Measurements from ENCODE around the gene TOX2.

TOX2 gene

DNA sequence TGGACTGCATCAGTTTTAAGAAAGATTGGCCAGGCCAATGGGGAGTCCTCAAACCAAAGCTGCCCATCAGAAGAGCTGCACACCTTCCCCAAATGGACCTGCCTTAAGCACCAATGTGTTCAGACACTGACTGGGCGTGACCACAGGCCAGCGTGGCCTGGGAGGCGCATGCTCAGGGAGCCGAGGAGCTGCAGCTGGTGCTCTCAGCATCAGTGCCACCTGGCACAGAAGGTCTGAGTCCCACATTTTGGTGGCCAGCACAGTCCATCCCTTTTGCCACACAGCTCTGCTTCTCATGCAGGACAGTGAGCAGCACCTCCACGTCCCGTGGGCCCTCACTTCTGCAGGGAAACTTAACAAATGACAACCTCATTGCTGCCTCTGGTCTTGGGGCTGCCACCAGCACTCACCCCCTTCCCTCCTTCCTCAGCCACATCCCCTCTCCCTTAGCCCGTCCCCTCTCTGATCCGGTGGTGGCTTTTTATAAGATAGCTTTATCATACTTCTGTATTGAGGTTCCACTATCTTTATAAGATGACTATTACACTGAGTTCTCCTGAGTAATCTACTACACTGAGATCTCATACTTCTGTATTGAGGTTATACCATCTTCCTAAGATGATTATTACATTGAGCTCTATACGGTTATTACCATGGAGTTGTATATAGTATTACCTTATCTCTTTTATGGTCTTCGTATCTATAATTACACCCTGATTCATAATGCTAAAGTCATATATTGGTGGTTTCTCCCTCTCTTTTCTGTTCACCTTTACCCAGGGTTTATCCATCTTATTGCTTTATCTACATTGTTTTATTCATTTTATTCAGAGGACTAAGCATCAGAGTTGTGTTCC lies 109.1 kb downstream of the TOX2 start:
- no peak for DNase-seq

DNA sequence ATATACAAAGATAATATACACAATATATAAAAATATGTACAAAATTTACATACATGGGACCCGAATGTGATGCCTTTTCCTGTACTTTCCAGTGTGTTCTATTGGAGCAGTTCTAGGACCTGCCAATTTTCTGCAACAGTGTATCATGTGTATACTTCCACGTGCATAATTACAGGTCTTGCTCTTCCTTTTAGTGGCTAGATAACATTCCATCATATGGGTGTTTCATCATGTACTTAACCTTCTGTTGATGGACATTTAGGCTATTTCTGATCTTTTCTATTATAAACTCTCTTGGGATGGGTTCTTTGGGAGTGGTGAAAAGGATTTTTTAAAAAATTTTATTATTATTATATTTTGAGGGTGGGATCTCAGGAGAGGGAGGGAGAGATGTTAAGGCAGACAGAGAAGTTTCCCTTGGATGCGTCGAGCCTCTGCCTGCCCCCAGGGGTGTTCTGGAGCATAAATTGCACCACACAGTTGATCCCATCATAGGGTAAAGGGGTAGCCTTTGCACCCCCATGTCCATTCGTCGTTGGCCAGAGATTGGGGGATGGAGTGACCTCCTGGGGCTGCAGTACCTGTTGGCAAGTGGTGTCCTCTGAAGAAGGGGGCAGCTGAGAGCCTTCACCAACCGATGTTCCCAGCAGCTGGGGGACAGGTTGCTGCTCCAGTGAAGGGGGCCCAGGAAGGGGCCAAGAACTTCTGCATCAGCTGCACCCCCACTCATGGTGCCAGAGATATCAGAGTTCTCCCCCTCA lies 110.3 kb downstream of the TOX2 start:
- no peak for DNase-seq

DNA sequence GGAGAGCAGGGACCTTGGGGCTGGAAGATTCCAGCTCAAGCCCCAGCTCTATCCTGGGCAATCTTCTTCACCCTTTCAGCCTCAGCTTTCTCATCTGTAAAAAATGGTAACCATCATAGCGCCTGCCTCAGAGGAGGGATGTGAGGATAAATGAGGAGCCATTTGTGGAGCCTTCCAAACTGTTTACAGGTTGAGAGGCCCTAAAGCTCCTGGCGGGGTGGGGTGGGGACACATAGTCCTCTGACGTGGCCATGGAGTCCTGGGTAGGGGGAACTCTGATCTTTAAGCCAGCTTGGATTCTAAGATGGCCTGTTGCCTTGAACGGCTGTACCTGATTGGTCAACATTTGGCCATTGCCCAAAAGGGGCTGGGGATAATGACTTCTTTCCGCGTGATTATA lies 111.1 kb downstream of the TOX2 start:
- DNase-seq, result no peak

DNA sequence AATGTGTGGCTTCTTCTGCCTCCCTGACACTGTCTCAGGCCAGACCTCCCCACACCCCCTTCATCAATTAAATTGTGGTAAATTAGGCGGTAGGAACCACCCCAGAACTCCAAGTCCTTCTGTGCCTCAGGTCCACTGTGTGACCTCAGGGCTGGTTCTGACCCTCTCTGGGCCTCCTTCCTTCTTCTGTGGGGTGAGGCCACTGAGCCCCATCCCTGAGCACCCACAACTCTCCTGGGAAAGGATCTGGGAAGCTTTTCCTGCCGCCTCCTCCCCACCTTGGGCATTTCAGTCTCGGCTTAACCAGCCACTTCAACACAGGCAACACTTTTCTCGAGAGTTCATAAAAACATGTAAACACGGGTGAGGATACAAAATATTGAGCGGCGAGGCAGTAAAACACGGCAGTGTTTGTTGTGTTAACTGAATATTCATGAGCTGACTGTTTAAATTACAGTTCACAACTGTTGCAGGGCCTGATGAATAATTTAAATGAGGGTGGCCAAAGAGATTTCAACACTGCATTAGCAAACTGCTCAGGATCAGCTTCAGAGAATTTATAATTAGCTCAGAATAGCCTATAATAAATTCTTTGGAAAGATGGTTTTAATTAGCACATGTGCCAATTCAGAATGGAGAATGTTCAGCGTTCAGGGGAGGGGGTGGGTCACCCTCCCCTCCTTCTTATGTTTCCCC lies 112.1 kb downstream of the TOX2 start:
- no peak for DNase-seq

DNA sequence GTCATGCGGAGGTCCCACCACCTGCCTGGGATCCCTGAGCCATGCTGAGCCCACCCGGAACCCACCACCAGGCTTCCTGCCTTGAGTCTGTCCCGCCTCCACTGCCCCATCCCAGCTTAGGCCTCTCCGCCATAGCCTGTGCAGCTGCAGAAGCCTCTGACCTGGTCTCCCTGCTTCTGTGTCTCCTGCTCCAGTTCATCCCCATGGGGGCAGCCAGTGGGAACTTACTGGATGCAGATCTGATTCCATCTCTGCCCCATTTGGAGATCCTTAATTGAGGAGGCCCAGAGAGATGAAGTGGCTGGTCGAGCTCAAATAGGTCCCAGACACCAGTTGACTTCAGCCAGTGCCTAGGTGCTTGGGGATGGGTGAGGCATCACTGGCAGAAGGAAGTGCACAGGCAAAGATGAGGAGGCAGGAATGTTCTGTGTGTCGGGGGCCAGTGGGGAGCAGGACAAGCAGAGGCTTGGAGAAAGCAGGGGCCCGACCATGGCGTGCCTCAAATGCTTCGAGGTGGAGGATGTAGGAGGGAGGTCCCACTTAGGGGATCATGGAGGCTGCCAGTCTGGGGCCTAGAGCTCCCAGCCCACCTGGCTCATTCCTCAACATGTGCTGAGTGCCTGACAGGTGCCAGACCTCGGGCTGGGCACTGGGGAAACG lies 112.8 kb downstream of the TOX2 start:
- DNase-seq, result no peak

DNA sequence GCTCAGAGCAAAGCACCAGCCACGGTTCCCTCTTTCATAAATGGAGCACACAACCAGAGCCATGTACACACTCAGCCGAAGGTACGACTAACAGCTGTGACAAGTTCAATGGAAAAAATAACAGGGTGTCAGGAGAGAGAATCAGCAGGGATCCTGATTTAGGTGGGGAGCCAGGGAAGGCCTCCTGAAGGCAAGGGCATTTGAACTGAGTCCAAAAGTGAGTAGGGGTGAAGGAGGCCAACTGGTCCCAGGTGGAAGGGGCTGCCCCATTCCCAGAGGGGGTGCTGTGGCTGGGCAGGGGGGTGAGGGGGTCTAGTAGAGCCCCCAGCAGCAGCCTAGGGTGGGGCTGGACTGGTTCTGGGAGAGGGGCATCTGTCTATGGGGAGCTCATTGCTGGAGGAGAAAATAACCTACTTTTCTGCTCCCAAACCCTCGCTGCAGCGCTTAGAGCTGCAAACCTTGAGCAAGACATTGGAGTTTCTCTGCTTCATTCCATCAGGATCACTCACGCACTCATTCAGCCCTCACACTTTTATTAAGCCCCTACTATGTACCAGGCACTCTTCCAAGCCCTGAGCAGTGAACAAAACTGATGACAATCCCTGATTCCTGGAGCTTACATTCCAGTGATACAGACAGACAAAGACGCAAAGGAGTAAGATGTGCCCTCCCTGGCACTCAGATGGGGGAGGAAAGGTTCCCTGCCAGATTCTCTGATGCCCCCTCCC lies 113.5 kb downstream of the TOX2 start:
- no peak for DNase-seq

DNA sequence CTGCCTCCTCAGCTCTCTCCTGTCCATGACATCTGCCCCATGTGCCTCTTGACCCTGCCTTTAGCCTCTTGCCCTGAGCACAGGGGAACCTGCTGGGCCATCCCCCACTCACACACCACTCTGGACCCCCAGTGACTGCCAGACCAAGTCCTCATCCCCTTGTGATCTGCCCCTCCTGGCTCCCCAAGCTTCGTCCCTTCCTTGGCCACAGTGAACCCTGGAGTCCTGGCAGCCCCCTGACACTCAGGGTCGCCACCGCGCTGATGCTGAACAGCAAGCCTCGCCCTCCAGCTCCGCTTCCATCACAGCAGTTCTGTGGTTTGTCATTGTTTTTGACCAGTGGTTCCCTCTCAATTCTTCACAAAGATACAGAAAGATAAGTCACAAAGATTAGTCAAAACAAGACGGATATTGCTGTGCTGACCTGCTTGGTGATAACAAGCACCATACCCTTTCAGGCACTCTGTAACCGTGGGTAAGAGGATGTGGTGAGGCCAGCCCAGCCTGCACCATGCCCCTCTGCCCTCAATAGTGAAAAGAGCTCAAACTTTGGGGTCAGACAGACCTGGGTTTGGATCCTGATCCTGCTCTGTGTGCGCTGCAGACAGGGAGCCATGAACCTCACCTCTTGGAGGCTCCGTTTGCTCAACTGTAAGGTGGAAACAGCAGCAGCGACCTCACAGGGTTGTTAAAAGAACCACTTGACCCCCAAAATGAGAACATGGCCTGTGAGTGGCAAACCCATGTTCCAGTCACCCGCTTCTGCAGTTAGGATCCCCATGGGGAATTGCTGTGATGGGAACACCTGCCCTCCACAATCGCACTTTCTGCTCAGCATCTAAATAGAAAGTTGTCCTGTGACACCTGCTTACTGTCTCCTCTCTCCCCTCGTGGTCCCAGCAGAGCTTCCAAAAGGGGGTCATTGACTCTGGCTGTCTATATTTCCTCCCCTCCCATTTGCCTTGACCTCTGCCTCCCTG lies 114.5 kb downstream of the TOX2 start:
- DNase-seq, result no peak

DNA sequence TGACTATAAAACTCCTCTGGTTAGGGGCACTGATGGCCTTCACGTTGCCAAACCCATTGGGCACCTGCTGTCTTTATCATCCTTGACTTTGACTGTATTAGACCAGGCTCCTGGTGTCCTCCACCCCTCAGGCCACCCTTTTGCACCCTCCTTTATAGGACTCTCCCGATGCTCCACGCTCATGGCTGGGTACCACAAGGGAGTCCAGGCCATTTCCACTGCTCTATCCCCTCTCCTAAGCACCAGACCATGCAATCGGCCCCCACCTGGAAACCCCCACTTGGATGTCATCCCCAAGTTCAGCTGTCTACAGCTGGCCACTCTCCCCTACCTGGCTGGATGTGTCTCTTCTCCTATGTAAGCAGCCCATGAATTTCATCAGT lies 115.2 kb downstream of the TOX2 start:
- DNase-seq, result no peak

DNA sequence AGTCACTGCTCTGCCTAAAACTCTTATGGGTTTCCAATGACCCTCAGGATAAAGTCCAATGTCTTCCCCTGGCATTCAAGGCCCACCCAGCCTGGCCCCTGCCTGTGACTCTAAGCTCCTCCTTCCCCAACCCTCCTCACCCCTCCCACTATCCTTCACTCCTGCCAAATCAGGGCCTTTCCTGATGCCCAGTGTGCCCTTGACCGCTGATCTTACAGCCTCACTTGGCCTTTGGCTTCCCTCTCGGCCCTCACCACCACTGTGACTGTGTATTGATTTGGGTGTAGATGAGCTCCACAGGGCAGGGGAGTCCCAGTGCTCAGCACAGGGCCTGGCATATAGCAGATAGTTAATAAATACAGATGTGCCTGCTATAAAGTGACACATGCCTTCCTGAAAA lies 115.7 kb downstream of the TOX2 start:
- no peak for DNase-seq

DNA sequence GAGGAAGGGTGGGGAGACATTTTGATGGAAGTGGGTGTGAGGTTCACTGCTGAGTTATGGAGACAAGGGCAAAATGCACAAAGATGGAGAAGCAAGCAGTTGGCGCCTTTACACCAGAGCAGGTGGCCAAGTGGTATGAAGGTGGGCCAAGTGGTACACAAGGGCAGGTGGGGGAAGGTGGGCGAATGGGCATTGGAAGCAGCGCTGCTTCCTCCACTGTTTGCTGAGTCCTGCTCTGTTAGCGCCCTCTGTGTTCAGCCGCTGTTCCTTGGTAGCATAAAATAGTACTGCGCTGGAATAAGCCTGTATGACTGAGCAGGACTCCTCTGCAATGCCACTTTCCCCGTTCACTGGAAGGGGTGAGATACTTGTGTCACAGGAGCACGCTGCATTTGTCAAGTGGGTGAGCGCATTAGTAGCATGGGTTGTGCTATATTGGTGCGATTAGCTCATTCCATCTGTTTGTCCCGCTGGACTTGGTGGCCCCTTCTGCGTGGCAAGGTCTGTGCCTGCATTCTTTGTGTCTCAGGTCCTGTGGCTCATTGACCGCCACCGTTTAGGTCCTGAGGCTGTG lies 116.4 kb downstream of the TOX2 start:
- no peak for DNase-seq

DNA sequence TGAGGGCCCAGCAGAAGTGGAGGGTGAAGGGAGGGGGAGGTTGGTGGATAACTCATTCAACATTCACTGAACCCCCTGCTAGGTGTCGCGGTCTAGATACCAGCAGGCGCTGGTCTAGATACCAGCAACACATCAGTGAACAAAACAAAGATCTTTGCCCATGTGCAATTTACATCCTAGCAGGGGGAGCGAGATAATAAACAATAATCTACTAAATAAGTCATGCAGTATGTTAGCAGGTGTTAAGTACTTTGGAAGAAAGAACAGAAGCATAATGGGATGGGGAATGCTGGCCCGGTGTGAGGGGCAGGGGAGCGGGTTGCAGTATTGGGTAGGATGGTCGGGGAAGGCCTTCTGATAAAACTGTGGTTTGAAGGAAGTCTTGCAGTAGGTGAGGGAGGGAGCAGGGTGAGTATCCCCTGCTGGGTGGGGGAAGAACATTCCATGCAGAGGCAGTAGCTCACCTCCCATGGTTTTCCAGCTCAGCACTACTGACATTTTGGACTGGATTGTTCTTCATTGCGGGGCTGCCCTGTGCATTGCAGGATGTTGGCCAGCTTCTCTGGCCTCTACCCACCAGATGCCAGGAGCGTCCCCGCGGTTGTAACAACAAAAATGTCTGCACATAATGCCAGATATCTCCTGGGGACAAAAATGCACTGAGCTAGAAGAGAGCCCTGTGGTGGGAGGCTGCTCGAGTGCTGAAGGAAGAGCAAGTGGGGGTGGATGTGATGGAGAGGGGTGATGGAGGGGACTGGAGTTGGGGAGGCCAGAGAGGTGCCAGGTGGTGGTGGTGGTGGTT lies 117.3 kb downstream of the TOX2 start:
- no peak for DNase-seq

DNA sequence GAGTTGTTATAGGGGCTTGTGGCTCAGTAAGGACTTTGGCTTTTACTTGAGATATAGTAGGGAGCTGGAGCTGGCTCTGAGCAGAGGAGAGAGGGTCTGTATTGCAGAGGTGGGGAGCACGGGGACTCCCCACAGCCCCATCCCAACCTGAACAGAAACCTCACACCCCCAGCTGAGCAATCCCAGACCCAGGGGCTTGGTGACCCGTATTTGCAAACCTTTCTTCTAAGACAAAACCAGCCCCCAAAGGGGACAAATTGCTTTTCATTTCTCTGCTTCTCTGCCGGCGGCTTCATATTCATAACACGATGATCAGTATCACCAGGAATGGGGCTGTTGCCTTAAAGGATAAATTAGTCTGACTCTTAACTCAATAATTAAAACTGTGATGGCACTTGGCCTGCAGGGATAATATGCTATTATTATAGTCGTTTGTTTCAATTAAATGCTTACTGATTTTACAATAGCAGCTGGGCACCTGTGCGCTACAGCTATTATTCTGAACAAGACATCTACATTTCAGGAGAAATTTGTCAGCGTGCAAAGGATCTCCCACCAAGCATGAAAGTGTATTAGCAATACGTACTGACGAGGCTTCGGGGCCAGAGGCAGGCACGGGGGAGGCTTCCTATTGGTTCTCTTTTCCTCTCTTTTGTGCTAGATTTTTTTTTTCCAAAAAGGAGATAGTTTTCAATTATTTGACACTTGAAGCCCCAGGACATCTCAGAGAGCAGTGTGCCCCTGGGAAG lies 118.1 kb downstream of the TOX2 start:
- no peak for DNase-seq

DNA sequence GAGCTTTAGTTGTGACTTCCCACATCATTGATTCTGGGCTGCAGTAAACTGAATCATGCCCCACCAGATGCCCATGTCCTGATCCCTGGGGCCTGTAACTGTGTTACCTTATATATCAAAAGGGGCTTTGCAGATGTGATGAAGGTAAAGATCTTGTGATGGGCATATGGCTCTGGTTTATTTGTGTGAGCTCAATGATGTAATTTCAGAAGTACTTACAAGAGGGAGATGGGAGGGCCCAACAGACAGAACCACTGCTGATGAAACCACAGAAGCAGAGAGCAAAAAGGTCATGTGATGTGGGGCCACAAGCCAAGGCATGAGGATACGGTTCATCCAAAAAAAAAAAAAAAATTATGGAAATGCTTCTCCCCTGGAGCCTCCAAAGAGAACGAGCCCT lies 118.7 kb downstream of the TOX2 start:
- DNase-seq, result no peak

DNA sequence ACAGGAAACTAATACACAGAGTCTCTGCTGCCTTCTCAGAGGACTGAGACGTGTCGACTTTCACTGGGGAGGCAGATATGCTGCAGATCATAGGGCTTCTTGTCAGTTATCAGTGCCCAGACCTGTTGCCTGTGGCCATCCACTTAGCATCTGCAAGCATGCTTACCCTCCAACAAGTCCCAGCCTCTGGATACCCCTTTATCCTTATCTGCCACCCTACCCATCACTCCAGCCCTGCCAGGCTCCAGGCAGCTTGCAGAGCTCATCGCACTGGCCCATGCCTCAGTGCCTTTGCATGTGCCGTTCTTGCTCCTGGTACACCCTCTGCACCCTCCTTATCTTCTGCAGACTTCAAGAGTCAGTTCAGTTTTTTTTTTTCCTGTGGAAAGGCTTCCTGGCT lies 119.2 kb downstream of the TOX2 start:
- DNase-seq, result no peak

DNA sequence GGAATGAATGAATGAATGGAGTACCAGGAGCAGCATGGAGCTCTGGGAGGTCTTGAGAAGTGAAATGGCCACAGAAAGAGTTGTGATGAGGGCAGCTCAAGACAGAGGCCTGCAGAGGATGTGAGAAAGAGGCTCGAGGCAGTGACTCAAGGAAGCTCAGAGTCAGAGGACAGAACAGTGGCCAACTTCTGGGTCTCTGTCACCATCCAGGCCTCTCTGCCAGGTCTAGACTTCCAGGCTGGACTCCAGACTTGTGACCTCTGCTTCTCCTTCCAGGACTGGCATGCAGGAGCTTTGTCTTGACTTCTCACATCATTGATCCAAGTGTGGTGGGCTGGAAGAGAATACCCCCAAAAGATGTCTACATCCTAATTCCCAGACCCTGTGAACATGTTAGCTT lies 119.8 kb downstream of the TOX2 start:
- no peak for DNase-seq

DNA sequence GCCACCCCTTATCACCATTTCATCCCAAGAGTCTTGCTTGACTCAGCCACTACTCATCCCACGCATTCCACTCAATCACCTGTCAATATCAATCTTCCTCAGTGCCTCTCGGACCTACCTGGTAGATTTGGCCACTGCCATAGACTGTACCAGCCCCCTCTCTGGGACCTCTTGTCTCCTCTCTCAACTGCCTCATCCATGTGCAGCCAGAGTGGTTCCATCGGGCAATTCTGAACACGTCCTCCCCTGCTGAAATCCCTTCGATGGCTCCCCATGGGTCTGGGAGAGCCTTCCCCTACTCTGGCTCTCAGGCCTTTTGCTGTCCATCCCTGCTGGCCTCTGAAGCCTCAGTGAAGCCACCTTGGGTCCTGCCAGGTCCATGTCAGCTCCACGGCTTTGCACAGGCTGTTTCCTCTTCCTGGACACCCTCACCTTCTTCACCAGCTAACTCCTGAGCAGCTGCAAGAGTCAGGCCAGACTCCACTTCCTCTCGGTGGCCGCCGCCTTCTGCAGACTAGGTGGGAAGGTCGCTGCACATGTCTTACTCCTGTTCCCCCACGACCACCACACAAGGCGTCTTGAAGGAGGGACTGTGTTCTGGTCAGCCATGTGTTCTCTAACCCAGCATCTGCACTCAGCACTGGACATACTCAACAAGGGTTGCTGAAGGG lies 120.4 kb downstream of the TOX2 start:
- no peak for DNase-seq

DNA sequence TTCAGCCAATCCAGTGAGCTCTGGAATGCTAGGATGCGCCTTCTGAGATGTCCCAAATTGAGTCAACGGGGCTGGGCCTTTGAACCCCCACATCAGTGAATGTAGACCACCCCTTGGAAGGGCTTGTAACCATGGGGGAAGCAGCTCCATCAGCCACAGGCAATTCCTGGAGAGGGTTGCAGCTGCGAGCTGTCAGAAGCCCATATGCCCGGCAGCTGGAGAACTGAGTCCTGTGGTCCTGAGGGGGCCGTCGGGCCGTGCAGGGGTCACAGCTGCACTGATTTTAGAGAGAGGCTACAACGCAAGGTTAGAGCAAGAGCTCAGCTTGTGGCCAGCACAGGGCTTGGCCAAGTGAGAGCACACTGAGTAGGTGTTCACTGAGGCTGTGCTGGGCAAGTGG lies 121.3 kb downstream of the TOX2 start:
- DNase-seq, result no peak

DNA sequence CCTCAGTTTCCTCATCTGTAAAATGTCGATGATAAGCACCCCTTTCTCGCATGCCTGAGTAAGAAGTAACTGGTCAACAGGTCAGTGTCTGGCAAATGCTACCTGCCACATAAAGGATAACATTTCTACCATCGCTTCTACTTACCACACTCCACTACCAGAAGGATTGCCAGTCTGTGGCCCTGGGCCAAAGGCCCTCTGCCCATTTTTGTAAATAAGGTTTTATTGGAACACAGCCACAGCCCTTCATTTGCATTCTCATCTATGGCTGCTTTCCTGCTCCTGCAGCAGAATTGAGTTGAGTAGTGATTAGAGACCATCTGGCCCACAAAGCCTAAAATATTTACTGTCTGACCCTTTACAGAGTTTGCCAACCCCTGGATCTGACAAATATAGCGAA lies 121.8 kb downstream of the TOX2 start:
- DNase-seq, result no peak

DNA sequence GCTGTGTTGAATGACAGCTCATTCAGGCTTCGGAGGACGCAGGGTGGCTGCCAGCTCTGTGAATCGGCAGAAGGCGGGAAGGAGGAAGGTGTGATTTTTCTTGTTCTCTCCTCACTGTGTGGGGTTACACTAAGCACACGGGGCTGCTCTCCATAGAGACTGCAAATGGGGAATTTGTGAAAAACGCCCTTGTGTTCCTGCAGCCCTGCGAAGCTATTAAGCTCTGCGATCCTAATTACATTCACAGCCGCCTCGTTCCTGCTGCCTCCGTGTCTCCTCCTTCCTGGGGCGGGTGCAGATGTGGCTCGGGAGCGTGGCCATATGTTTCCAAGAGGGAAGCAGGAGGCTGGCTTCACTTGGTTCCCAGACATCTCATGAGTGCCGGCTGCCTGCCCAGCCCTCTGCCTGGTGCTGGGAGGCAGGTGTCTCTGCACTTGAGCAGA lies 124.0 kb downstream of the TOX2 start:
- no peak for DNase-seq
